Activated naive CD4-positive, alpha-beta T cell treated with anti-CD3 and anti-CD28 coated beads, Interleukin-2, amount 50 U/mL, for 72 hours (primary cell): Measurements from ENCODE around the gene APEX1. TPM values are rescaled to one million over a fixed set of nuclear protein-coding genes. Genes with fewer than 3 reads are reported as not detected.
"Not testable (repeated sequence)": the region's sequence is repeated elsewhere in the genome, so short reads cannot be mapped to it uniquely, and the experiment has no call there.

Experiments used
- ATAC-seq, 2 donors: fragments of 150-1000 bp; cut with Tn5 transposase; 2 replicates each; pipeline ENCODE4 v1.10.0; 2021; ENCODE audit warnings: mild to moderate bottlenecking in 2 of 2, moderate library complexity in 2 of 2
- DNase-seq, 2 donors: peaks; one replicate each; pipeline ENCODE4 v3.0.0; 2021 to 2022; ENCODE audit warnings: low spot score in 2 of 2
- H3K27ac Mint-ChIP-seq, 2 donors: one replicate each; pipeline ENCODE4 v1.8.0; 2022; ENCODE audit warnings: mild to moderate bottlenecking in 2 of 2, mixed read lengths in 2 of 2
- H3K36me3 Mint-ChIP-seq, 2 donors: one replicate each; pipeline ENCODE4 v1.8.0; 2022; ENCODE audit warnings: mixed read lengths in 2 of 2
- H3K9me3 Mint-ChIP-seq, 2 donors: one replicate each; pipeline ENCODE4 v1.8.0; 2022; ENCODE audit warnings: mixed read lengths in 2 of 2
- total RNA-seq, 2 donors: library from RNA; stranded (reverse); gene quantifications; one replicate each; pipeline ENCODE4 v1.2.3, GENCODE V29; 2022

The APEX1 gene
- total RNA-seq, 2 donors from 2014 or later: 171 to 234 TPM

DNA sequence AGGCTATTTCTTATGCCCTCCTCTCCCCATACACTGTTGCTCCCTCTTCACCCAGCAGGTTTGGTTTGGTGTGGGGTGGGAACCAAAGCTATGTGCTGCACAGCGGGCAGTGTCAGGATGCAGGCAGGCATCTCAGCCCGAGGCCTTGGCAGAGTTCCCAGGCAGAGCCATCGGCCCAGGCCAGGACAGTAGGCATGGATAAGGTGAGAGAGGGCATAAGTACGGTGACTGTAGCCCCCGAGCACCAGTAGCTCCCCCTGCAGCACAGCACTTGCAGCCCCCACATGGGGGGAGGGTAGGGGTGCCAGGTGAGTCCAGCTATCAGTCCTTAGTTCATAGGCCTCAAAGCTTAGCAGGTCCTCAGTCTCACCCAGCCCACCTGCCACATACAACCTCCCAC, 26.2 kb upstream of the APEX1 start:
- Mint-ChIP-seq H3K9me3 (no peaks in the 10 kb centered on the region), H3K27ac (peak overlapping the region in 1 of 2 donors; percentile 79), H3K36me3 (no peaks in the 10 kb centered on the region)
- DNase-seq (no peak), ATAC-seq (no peak)

DNA sequence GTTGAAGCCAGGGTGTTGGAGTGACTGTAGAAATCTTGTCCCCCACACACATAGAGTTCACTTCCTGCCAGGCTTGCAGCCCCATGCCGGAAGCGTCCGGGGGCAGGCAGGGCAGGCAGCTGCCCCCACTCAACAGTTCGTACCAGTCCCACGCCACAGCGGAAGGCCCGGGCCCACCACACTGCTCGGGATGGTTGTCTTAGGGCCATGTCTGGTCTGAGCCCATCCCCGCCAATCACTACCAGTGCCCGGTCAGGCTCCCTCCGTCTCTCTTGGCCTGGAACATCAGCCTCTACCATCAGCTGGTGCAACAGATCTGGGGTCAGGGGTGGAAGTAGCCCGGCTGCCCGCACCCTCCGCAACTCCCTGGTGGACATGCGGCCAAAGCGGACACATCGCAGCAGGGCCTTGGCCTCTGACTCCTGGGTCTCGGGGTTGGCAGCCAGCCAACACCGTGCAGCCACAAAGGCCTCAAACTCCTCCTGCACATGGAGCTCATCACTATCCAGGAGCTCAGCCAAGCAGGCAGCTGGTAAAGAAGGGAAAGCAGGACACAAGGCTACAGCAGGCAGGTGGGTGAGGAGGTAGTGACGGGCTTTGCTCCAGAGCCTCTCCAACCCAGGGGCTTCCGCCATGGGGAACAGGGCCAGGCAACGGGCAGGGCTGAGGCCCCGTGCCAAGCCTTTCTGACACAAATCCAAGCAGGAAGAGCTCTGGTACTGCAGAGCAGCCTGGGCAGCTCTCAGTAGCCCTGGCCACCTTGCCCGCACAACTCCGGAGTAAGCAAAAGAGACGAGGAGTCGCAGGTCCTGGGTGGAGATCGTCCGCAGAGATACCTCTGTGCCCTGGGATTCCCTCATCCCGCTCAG, 25.0 kb upstream of the APEX1 start:
- no peaks in the 10 kb centered on the region for H3K36me3 Mint-ChIP-seq
- DNase-seq (no peak), ATAC-seq (no peak)
- no peaks in the 10 kb centered on the region for H3K9me3 Mint-ChIP-seq
- H3K27ac Mint-ChIP-seq: peak overlapping the region; percentile 50

DNA sequence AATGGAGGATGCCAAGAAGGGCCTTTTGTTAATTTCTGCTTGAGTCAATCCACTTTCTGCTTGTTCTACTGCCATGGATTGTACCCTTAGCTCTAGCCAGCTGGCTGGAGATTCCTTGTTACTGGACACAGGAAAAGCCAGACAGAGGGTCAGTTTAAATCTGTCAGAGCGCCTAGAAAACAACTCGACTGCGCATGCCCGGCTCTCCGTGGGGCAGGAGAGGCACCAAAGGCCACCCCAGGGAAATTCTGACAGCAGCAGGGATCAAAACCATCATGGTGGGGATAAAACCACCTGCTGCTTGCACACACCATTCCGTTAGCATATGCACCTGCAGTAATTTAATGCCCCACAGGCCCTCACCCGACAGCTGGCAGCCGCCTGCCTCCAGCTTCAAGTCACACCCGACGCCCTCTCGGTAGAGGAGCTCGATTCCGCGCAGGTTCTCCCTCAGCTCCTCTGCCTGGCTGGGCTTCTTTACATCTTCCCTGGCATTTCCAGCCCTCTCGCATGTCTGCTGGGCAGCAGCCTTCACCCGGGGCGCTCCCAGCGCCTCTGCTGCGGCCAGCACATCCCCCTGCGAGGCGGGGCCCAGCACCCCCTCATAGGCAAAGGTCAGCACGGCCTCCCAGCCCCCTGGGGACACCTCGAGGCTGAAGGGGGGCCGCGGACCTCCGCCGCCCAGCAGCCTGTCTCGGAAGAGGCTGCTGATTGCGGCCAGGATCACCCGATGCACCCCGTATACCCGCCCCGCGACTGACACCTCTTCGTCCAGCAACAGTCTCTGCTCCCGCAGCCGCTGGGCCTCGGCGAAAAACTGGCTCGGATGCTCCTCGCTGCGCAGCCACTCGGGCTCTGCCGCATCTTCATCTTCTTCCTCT, 20.1 kb upstream of the APEX1 start:
- Mint-ChIP-seq H3K27ac (no peak overlapping the region), H3K9me3 (no peaks in the 10 kb centered on the region), H3K36me3 (no peaks in the 10 kb centered on the region)
- DNase-seq (no peak), ATAC-seq (no peak)

DNA sequence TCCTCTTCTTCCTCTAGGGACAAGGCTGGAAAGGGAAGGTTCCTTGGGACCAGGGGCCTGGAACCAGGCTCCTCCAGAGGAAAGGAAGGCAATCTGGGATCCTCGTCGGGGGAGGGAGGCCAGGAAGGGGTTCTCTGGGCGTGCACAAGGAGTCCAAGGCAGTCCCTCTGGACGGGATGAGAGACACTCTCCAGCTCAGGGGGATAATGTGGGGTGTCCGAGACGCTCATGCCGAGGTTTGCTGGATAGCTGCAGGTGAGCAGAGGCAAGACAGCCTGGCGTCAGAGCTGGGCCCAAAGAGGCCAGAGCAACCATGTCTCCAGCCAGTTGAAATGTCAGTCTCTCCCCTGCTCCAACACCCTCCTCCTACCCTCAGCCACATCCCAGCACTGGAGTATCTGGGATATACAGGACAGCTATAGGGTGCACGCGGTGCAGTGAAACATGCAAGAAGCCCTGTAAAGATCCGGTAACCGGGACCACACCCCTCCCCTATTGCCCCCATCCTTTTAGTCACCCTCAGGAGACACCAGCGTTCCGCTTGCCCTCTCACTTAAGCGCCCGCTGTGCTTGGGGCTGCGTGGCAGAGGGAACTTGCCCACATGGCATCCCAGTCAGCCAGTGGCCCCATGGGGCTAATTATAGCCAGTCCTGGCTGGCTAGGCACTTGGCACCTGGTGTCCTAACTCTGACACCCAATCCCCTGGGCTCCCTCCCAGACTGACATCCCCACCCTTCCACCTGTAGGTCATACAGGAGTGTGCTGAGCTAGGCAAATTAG, 19.3 kb upstream of the APEX1 start, which contains the start of gene KLHL33:
KLHL33 (minus strand) TSS at position 585 of the 781 bp plus-strand sequence; CDS start at position 230, 355 bp downstream.
- no peaks in the 10 kb centered on the region for H3K36me3 Mint-ChIP-seq
- no peak for DNase-seq
- no peaks in the 10 kb centered on the region for H3K9me3 Mint-ChIP-seq
- ATAC-seq: no peak
- H3K27ac Mint-ChIP-seq: no peak within 1 kb of the TSS

DNA sequence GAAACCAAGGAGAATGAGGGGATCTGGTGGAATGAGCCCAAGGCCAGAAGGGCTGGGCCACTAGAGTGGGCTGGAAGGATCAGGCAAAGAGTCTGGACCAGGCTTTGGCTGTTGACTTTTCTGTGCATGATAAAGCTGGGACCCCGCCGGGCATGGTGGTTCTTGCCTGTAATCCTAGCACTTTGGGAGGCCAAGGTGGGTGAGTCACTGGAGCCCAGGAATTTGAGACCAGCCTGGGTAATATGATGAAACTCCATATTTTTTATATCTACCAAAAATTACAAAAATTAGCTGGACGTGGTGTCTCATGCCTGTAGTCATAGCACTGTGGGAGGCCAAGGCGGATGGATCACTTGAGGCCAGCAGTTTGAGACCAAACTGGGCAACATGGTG, 18.7 kb upstream of the APEX1 start:
- ATAC-seq: no peak
- Mint-ChIP-seq H3K9me3 (no peaks in the 10 kb centered on the region), H3K36me3 (no peaks in the 10 kb centered on the region), H3K27ac (no peak overlapping the region)
- no peak for DNase-seq

DNA sequence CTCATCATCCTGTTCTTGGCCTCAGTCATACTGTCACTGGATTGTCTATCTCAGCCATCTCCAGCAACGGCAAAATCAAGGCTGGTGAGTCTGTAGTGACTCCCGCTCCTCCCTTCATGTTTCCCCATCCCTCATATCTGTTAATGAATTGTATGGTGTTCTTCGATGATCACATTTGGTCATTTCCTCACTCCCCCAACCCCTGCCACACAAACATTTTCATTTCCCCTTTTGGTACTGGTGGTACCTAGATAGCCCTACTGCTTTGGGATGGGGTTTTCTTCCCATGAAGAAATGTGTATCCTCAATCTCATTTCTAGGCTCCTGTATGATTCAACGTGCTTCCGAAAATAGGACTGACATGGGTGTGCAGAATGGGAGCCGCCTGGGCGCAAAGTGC, 16.4 kb upstream of the APEX1 start:
- Mint-ChIP-seq H3K9me3 (no peaks in the 10 kb centered on the region), H3K27ac (no peak overlapping the region), H3K36me3 (peaks cover 0 to 6% of the 10 kb centered on the region in 2 donors)
- DNase-seq (no peak), ATAC-seq (no peak)

DNA sequence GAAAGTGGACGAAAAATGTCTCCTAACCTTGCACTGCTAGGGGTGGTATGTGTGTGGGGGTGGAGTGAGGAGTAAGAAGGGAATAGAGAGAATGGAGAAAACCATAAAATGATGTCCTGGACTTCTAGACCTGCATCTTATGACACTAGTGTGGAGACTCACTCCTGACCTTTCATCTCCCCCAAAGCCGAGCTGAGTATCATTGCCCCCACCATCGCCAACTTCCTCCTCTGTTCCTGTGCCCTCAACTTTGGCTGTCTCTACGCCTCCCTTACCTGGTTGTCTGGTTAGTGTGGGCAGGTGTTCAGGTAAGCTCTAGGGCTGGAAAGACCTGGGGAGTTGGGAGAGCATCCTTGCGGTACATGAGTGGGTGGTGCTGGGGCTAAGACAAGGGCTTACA, 14.6 kb upstream of the APEX1 start:
- no peaks in the 10 kb centered on the region for H3K9me3 Mint-ChIP-seq
- peaks cover 0 to 6% of the 10 kb centered on the region in 2 donors for H3K36me3 Mint-ChIP-seq
- peak overlapping the region in 1 of 2 donors; percentile 86 for H3K27ac Mint-ChIP-seq
- ATAC-seq (peak in 1 of 2 donors; percentile 10), DNase-seq (no peak)

DNA sequence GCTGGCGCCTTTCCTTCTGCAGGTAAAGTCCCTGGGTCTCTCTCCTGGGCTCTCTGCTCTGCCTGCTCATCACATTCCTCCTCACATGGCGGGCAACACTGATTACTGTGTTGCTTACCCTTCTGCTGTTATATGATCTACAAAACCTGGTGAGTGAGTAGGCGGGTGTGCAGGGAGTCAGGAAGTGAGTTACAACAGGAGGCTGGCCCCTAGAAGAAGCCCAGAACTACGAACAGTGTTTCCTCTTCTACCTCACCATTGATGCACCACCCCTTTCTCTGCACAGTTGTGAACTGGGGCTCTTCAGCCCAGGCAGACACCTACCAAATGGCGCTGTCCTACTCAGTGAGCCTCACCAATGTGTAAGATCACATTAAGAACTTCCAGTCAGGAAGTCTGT, 14.1 kb upstream of the APEX1 start:
- Mint-ChIP-seq H3K9me3 (no peaks in the 10 kb centered on the region), H3K27ac (peak overlapping the region; percentile 67 to 86), H3K36me3 (peaks cover 0 to 6% of the 10 kb centered on the region in 2 donors)
- DNase-seq (no peak), ATAC-seq (peak; percentile 87 to 98)

DNA sequence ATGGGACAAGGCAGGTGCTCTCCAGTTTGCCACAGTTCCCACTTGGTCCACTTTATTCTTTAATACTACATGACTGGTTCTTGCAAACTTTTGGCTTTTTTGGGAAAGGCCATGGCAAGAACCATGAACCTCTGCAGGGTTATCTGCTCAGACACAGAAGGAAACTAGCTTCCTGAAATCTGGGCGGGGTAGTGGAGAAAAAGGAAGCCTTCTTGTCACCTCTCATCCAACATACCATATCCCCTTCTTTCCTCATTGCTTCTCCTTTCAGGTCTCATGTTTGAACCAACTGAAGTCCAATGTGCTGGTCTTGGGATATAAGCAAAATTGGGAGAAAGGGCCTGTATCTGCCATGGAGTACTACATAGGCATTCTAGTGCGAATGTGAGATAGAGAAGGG, 13.6 kb upstream of the APEX1 start:
- DNase-seq (no peak), ATAC-seq (no peak)
- Mint-ChIP-seq H3K36me3 (peaks cover 0 to 6% of the 10 kb centered on the region in 2 donors), H3K27ac (peak overlapping the region in 1 of 2 donors; percentile 86), H3K9me3 (no peaks in the 10 kb centered on the region)

DNA sequence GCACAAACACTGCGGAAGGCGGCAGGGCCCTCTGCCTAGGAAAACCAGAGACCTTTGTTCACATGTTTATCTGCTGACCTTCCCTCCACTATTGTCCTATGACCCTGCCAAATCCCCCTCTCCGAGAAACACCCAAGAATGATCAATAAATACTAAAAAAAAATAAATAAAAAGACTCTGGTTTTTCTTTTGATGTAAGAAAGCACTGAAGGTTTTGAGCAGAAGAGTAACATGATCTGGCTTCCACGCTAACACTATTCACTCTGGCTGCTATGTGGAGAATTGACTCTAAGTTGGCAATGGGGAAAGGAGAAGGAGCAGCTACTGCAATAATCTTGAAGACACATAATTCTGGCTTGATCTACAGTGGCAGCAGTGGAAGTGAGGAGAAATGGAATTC, 11.4 kb upstream of the APEX1 start:
- peaks cover 6 to 19% of the 10 kb centered on the region in 2 donors for H3K36me3 Mint-ChIP-seq
- not testable (repeated sequence) for H3K27ac Mint-ChIP-seq, DNase-seq, H3K9me3 Mint-ChIP-seq, ATAC-seq

DNA sequence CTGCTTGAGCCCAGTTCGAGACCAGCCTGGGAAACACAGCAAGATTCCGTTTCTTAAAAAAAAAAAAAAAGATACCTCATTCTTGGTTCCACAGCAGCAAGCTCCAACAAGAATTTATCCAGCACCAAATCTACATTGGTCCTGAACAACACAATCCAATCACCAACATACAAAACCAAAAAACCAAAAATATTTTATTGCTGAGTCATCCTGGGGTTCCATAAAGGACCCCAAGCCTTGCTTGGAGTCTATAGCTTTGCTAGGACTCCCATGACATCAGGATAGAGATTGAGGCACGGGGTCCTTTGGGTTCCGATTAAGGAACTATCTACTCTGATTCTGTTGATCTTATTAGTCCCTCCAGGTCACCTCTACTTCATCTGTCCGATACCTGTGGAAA, 8.1 kb upstream of the APEX1 start:
- DNase-seq: no peak
- peaks cover 14 to 33% of the 10 kb centered on the region in 2 donors for H3K36me3 Mint-ChIP-seq
- H3K9me3 Mint-ChIP-seq: no peaks in the 10 kb centered on the region
- ATAC-seq: no peak
- H3K27ac Mint-ChIP-seq: peak overlapping the region in 1 of 2 donors; percentile 47

DNA sequence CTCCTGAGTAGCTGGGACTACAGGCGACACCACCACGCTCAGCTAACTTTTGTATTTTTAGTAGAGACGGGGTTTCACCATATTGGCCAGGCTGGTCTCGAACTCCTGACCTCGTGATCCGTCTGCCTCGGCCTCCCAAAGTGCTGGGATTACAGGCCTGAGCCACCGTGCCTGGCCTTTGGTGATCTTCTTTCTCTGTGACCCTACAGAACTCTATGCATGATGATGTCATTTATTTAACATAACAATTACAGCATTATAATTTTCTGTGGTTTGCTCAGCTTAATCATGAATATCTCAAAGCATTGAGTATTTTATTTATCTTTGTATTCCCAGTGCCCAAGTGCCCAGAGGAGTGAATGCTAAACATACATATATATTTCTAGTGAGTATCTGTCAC, 2.2 kb upstream of the APEX1 start:
- H3K27ac Mint-ChIP-seq: peak overlapping the region in 1 of 2 donors; percentile 59
- not testable (repeated sequence) for DNase-seq, ATAC-seq, H3K9me3 Mint-ChIP-seq
- H3K36me3 Mint-ChIP-seq: peaks cover 12 to 22% of the 10 kb centered on the region in 2 donors

DNA sequence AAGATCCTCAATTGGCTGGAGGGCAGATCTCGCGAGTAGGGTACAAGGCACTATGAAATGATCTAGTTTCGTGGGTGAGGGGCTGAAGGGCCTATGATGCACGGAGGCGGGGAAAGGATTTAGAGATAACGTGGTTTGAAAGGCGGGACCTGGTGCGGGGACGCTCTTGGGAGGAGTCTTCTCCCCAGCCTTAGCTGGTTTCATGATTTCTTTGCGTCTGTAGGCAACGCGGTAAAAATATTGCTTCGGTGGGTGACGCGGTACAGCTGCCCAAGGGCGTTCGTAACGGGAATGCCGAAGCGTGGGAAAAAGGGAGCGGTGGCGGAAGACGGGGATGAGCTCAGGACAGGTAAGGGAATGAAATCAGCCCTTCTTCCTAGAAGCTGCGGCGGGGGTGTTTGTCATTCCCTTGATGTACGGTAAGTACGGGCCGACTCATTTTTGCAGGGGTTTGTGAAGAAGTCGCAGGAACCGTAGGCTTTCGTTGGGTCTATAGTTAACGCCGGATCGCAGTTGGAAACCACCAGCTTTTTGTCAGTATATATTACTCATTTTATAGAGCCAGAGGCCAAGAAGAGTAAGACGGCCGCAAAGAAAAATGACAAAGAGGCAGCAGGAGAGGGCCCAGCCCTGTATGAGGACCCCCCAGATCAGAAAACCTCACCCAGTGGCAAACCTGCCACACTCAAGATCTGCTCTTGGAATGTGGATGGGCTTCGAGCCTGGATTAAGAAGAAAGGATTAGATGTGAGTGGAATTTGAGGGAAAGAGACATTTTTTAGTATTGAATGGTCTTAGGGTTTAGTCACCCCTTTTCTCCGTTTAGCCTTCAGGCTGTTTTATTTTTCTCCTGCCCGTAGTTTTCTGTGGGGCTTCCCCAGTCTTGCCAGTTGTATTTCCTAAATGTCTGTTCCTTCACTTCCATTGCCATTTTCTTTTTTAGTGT, 602 bp downstream of the APEX1 start:
- no peak overlapping the region for H3K27ac Mint-ChIP-seq

DNA sequence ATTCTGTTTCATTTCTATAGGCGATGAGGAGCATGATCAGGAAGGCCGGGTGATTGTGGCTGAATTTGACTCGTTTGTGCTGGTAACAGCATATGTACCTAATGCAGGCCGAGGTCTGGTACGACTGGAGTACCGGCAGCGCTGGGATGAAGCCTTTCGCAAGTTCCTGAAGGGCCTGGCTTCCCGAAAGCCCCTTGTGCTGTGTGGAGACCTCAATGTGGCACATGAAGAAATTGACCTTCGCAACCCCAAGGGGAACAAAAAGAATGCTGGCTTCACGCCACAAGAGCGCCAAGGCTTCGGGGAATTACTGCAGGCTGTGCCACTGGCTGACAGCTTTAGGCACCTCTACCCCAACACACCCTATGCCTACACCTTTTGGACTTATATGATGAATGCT, 1.9 kb downstream of the APEX1 start:
- DNase-seq (no peak), ATAC-seq (no peak)
- Mint-ChIP-seq H3K27ac (no peak overlapping the region), H3K36me3 (peaks cover 18% of the 10 kb centered on the region in 2 donors), H3K9me3 (no peaks in the 10 kb centered on the region)

More for the DNA sequence above, 602 bp downstream of the APEX1 start:
- Mint-ChIP-seq H3K36me3 (peaks cover 16 to 27% of the 10 kb centered on the region in 2 donors), H3K9me3 (no peaks in the 10 kb centered on the region)
- peak in 1 of 2 donors; percentile 31 for DNase-seq
- ATAC-seq: peak; percentile 62 to 77

DNA sequence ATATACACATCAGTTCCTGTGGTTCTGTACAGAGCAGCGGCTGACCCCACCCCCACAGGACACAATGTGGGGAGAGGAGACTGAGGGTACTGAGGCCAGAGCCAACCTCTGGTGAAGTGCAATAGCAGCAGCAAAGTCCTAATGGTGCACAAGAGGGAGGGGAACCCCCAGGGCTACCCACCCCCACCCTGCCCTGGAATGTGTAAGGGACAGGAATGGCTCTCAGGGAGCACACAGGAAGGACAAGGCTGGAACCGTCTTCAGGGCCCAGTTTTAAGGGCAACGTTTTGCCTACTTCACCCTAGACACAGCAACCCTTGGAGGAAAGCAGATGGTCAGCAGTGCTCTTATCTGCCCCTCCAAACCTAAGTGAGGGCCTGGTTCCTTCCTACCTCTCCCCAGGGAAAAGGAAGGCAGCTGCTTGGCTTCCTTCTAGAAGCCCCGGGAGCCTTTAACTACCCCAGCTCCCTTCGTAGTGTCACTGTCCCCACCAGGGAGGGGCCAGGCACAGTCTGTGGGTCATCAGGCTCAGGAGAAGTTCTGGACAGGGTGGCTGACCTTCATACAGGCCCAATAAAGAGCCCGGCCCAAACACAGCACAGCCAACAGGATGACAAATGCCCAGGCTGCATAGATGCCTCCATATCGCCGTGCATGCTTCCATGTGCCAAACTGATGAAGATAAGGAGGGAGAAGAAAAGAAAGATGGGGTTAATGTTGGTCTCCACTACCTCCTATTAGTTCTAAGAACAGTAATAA, 3.2 kb downstream of the APEX1 start:
- Mint-ChIP-seq H3K27ac (peak overlapping the region in 1 of 2 donors; percentile 22), H3K36me3 (peaks cover 15 to 18% of the 10 kb centered on the region in 2 donors), H3K9me3 (no peaks in the 10 kb centered on the region)
- DNase-seq (no peak), ATAC-seq (no peak)
